B cell (primary cell): ENCODE measurements around the gene AXIN2. TPM values are rescaled to one million over a fixed set of nuclear protein-coding genes. Genes with fewer than 3 reads are reported as not detected.

Experiments used
- ATAC-seq: fragments of 200-7000 bp; cut with Tn5 transposase; one replicate; pipeline ENCODE4 v1.10.0; 2021; ENCODE audit warnings: low read depth, mild to moderate bottlenecking, moderate number of reproducible peaks, moderate library complexity
- CTCF ChIA-PET: fragments of 350-600 bp; sonication (Branson Sonifier 250); formaldehyde crosslinking; loops from one replicate; lab custom pipeline; 2021; ENCODE audit warnings: antibody characterized with exemption, inconsistent platforms; lab: Charles Lee
- POLR2A ChIA-PET: fragments of 350-600 bp; sonication (Branson Sonifier 250); formaldehyde crosslinking; loops from one replicate; lab custom pipeline; 2021; ENCODE audit warnings: antibody characterized with exemption; lab: Charles Lee
- DNase-seq: peaks from one replicate; pipeline ENCODE4 v3.0.0; 2013
- H2AFZ ChIP-seq: 2 replicates; pipeline ENCODE4 v1.6.1; 2012; ENCODE audit warnings: mild to moderate bottlenecking, low read depth, low read length; ENCODE audit not compliant: insufficient read depth, poor library complexity, severe bottlenecking
- H3K27ac ChIP-seq, 2 donors: 1 replicate in 1 of 2; 2 replicates in 1 of 2; pipeline ENCODE4 v1.5.1; 2012 to 2013; ENCODE audit warnings: low read length in 2 of 2, mild to moderate bottlenecking in 2 of 2, moderate library complexity in 1 of 2
- H3K27me3 ChIP-seq, 4 experiments: fragments of 200-600 bp in 1 of 4; sonication (generic) in 1 of 4; replicated peaks in 1 of 4; 1 replicate in 2 of 4; 2 replicates in 2 of 4; pipeline versions ENCODE4 v1.6.1 to v1.7.0; 2013 to 2016; ENCODE audit warnings: low read length in 3 of 4, mild to moderate bottlenecking in 2 of 4, mixed read lengths in 1 of 4, moderate library complexity in 1 of 4; ENCODE audit not compliant: insufficient read depth in 4 of 4, control insufficient read depth in 3 of 4; ENCODE audit errors: control extremely low read depth in 1 of 4
- H3K36me3 ChIP-seq, 2 experiments: replicated peaks in 1 of 2; 1 replicate in 1 of 2; 2 replicates in 1 of 2; pipeline versions ENCODE4 v1.6.1 to v1.7.1; 2013; ENCODE audit warnings: low read length in 1 of 2; ENCODE audit not compliant: insufficient read depth in 2 of 2, control insufficient read depth in 1 of 2; ENCODE audit errors: control extremely low read depth in 1 of 2, extremely low read depth in 1 of 2
- H3K4me1 ChIP-seq, 2 donors: fragments of 200-600 bp in 1 of 2; sonication (generic) in 1 of 2; 1 replicate in 1 of 2; 2 replicates in 1 of 2; pipeline versions ENCODE4 v1.5.1 to v1.6.1; 2013 to 2017; ENCODE audit warnings: low read length in 2 of 2; ENCODE audit not compliant: control insufficient read depth in 2 of 2, insufficient read depth in 2 of 2
- H3K4me2 ChIP-seq: replicated peaks from 2 replicates; pipeline ENCODE3; 2012; ENCODE audit warnings: mild to moderate bottlenecking, low read depth, low read length; ENCODE audit not compliant: poor library complexity, severe bottlenecking
- H3K4me3 ChIP-seq, 5 experiments: fragments of 200-600 bp in 1 of 5; sonication (generic) in 1 of 5; 1 replicate in 3 of 5; 2 replicates in 2 of 5; pipeline versions ENCODE4 v1.5.1 to v1.7.0; 2011 to 2016; ENCODE audit warnings: low read length in 4 of 5, mild to moderate bottlenecking in 4 of 5, low read depth in 2 of 5, control low read depth in 1 of 5, moderate library complexity in 1 of 5; ENCODE audit not compliant: insufficient read depth in 1 of 5; ENCODE audit errors: control extremely low read depth in 1 of 5, extremely low read depth in 1 of 5
- H3K79me2 ChIP-seq: fragments of 200-600 bp; sonication (generic); one replicate; pipeline ENCODE4 v1.6.0; 2016; ENCODE audit warnings: low read length; ENCODE audit not compliant: control insufficient read depth, insufficient read depth
- H3K9ac ChIP-seq: fragments of 200-600 bp; sonication (generic); 2 replicates; pipeline ENCODE4 v1.6.1; 2017; ENCODE audit warnings: mild to moderate bottlenecking, low read length, moderate library complexity
- H3K9me3 ChIP-seq, 3 donors: one replicate each; pipeline versions ENCODE4 v1.6.1 to v1.7.1; 2013; ENCODE audit warnings: low read length in 2 of 3; ENCODE audit not compliant: control insufficient read depth in 2 of 3, insufficient read depth in 1 of 3; ENCODE audit errors: control extremely low read depth in 1 of 3
- H4K20me1 ChIP-seq: 2 replicates; pipeline ENCODE4 v1.6.0; 2012; ENCODE audit warnings: mild to moderate bottlenecking, low read length; ENCODE audit not compliant: insufficient read depth, control insufficient read depth, poor library complexity, severe bottlenecking
- H3K27ac Mint-ChIP-seq: one replicate; pipeline ENCODE4 v1.8.0; 2021; ENCODE audit warnings: mixed read lengths
- H3K27me3 Mint-ChIP-seq: one replicate; pipeline ENCODE4 v1.8.0; 2021; ENCODE audit warnings: mixed read lengths
- H3K4me1 Mint-ChIP-seq: one replicate; pipeline ENCODE4 v1.8.0; 2021; ENCODE audit warnings: mixed read lengths
- H3K4me3 Mint-ChIP-seq: one replicate; pipeline ENCODE4 v1.8.0; 2021; ENCODE audit warnings: mixed read lengths
- H3K9me3 Mint-ChIP-seq: one replicate; pipeline ENCODE4 v1.8.0; 2022; ENCODE audit warnings: mixed read lengths; ENCODE audit not compliant: insufficient read depth
- EZH2 ChIP-seq: IDR thresholded peaks from 2 replicates; pipeline ENCODE4 v1.6.1; 2012; ENCODE audit warnings: borderline replicate concordance, low read depth, mild to moderate bottlenecking, moderate library complexity, low read length; ENCODE audit not compliant: insufficient read depth, poor library complexity, severe bottlenecking
- WGBS: methylation state at CpG from one replicate; pipeline ENCODE4 v1.1.5; 2013; ENCODE audit warnings: missing lambda C conversion rate; ENCODE audit not compliant: insufficient coverage; 5-methylcytosine and 5-hydroxymethylcytosine counted together
- intact Hi-C: fragments of 100-400 bp; cut with micrococcal nuclease; formaldehyde crosslinking; loops from one replicate; pipeline ENCODE4 v1.10.0; 2022
- polyA plus RNA-seq: library from polyadenylated mRNA; depleted of rRNA; stranded (reverse); fragments of >200 nt; gene quantifications from 2 replicates; pipeline ENCODE4 v1.2.3, GENCODE V29; 2012
- total RNA-seq, 2 donors: library from RNA; stranded (reverse); fragments of 120-200 nt in 1 of 2; gene quantifications; 1 replicate in 1 of 2; 2 replicates in 1 of 2; pipeline versions ENCODE4 v1.2.3 to v1.2.4, GENCODE V29; 2013 to 2022
- TF ChIP-seq, protein P1 (sequence below): fragments of 200-600 bp; IDR thresholded peaks from one replicate; pipeline ENCODE4 v1.8.0; 2022; ENCODE audit warnings: antibody characterized with exemption, mild to moderate bottlenecking

Gene AXIN2
- total and polyA plus RNA-seq, 2 donors (not counting 1 experiment from before 2014, with no cell fraction given) = 0.16 to 1.2 TPM

DNA sequence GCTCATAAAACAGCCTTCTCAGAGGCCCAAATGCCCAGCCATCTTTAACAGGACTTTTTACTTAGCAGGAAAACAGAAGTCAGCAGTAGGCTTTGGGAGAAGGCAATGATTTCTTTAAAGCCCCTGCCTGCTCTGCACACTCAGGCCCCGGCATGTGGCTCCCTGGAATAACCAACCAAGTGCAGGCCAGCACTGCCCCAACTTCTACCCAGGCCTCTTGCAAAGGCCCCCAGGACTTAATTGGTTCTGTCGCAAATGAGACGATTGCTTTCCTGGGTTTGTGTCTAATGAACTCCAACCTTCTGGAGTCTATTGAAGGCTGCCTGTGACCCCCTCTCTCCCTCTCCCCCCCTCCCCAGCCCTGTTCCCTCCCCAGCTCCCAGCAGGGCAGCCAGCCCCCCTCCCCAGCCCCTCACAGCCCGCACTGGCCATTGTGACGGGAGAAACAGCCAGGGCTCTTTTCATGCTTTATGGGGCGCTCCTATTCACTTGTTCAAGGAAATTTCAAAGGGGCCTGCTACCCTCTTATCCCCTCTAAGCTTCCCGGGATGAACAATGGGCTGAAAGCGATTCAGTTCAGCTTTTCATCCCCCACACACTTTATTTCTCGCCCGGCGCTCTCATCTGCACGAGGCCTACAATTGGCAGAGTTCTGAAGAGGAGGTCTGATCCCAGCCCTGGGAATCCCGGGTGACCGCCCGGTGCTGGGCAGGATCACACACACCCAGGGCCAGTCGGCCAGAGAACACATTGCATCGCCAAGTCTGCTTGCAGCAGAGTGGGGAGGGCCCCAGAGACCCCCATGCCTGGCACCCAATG, 15.5 kb downstream of the AXIN2 start:
- ChIA-PET CTCF (no interaction called here), POLR2A (no interaction called here)
- Mint-ChIP-seq H3K27ac (no peak overlapping the region), H3K4me1 (no peaks in the 10 kb centered on the region), H3K9me3 (no peaks in the 10 kb centered on the region), H3K27me3 (peaks cover 9% of the 10 kb centered on the region), H3K4me3 (no peak overlapping the region)
- DNase-seq (no peak), ATAC-seq (no peak)
- Histone ChIP-seq H3K9ac (no peak overlapping the region), H3K4me1 (no peaks in the 10 kb centered on the region), H3K9me3 (no peaks in the 10 kb centered on the region), H3K27me3 (no peaks in the 10 kb centered on the region), H3K36me3 (no peaks in the 10 kb centered on the region), H3K4me3 (no peak overlapping the region), H3K27ac (no peak overlapping the region), H2AFZ (no peak overlapping the region), H3K4me2 (no peak overlapping the region), H3K79me2 (peaks cover 6% of the 10 kb centered on the region), H4K20me1 (peaks cover 15% of the 10 kb centered on the region)
- intact Hi-C loops = no loop called here
- 95% methylated on average over 17 of the region's 17 CpGs for WGBS
- no peak for TF ChIP-seq EZH2
- TF ChIP-seq, protein P1, sequence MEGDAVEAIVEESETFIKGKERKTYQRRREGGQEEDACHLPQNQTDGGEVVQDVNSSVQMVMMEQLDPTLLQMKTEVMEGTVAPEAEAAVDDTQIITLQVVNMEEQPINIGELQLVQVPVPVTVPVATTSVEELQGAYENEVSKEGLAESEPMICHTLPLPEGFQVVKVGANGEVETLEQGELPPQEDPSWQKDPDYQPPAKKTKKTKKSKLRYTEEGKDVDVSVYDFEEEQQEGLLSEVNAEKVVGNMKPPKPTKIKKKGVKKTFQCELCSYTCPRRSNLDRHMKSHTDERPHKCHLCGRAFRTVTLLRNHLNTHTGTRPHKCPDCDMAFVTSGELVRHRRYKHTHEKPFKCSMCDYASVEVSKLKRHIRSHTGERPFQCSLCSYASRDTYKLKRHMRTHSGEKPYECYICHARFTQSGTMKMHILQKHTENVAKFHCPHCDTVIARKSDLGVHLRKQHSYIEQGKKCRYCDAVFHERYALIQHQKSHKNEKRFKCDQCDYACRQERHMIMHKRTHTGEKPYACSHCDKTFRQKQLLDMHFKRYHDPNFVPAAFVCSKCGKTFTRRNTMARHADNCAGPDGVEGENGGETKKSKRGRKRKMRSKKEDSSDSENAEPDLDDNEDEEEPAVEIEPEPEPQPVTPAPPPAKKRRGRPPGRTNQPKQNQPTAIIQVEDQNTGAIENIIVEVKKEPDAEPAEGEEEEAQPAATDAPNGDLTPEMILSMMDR = no peak

DNA sequence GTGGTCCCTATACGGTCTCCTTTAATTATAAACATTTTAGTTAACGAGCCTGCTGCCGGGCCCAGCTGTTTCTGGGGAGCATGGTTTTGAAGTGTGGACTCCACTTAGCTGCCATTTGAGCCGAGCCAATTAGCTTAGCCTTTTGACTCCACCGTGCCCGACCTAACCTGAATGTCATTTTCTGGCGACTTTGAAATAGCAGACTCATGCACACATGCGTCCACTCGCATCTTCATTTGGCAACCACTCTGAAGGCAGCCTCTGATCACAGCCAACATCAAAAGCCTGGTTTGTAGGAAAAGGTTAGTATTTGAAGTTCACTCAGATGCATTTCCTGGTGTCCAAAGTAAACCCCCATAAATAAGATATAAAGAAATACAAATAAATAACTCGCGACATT, 16.8 kb downstream of the AXIN2 start:
- H3K4me3 Mint-ChIP-seq = no peak overlapping the region
- no peaks in the 10 kb centered on the region for H3K27me3 ChIP-seq
- no peaks in the 10 kb centered on the region for H3K9me3 Mint-ChIP-seq
- H3K4me1 Mint-ChIP-seq = no peaks in the 10 kb centered on the region
- CTCF ChIA-PET = no interaction called here
- no peak overlapping the region for H3K9ac ChIP-seq
- peaks cover 7% of the 10 kb centered on the region for H3K27me3 Mint-ChIP-seq
- H3K9me3 ChIP-seq = no peaks in the 10 kb centered on the region
- peaks cover 6% of the 10 kb centered on the region for H3K79me2 ChIP-seq
- intact Hi-C loops = no loop called here
- no peak overlapping the region for H3K4me2 ChIP-seq
- no peak overlapping the region for H3K27ac ChIP-seq
- H3K4me3 ChIP-seq = no peak overlapping the region
- no peak overlapping the region for H3K27ac Mint-ChIP-seq
- 93% methylated on average over 4 of the region's 11 CpGs for WGBS
- peaks cover 5% of the 10 kb centered on the region for H4K20me1 ChIP-seq
- TF ChIP-seq EZH2 = no peak
- TF ChIP-seq, protein P1 = no peak
- no peaks in the 10 kb centered on the region for H3K36me3 ChIP-seq
- no peak for DNase-seq
- POLR2A ChIA-PET = no interaction called here
- H2AFZ ChIP-seq = no peak overlapping the region
- no peaks in the 10 kb centered on the region for H3K4me1 ChIP-seq
- ATAC-seq = no peak
